B cell (primary cell): Measurements from ENCODE around the gene SLC23A2. TPM values are rescaled to one million over a fixed set of nuclear protein-coding genes. Genes with fewer than 3 reads are reported as not detected.

Experiments
- ATAC-seq: fragments of 200-7000 bp; cut with Tn5 transposase; one replicate; pipeline ENCODE4 v1.10.0; 2021; ENCODE audit warnings: low read depth, mild to moderate bottlenecking, moderate number of reproducible peaks, moderate library complexity
- CTCF ChIA-PET: fragments of 350-600 bp; sonication (Branson Sonifier 250); formaldehyde crosslinking; loops from one replicate; lab custom pipeline; 2021; ENCODE audit warnings: antibody characterized with exemption, inconsistent platforms; lab: Charles Lee
- POLR2A ChIA-PET: fragments of 350-600 bp; sonication (Branson Sonifier 250); formaldehyde crosslinking; loops from one replicate; lab custom pipeline; 2021; ENCODE audit warnings: antibody characterized with exemption; lab: Charles Lee
- DNase-seq: peaks from one replicate; pipeline ENCODE4 v3.0.0; 2013
- H2AFZ ChIP-seq: 2 replicates; pipeline ENCODE4 v1.6.1; 2012; ENCODE audit warnings: mild to moderate bottlenecking, low read depth, low read length; ENCODE audit not compliant: insufficient read depth, poor library complexity, severe bottlenecking
- H3K27ac ChIP-seq, 2 donors: 1 replicate in 1 of 2; 2 replicates in 1 of 2; pipeline ENCODE4 v1.5.1; 2012 to 2013; ENCODE audit warnings: low read length in 2 of 2, mild to moderate bottlenecking in 2 of 2, moderate library complexity in 1 of 2
- H3K27me3 ChIP-seq, 4 experiments: fragments of 200-600 bp in 1 of 4; sonication (generic) in 1 of 4; replicated peaks in 1 of 4; 1 replicate in 2 of 4; 2 replicates in 2 of 4; pipeline versions ENCODE4 v1.6.1 to v1.7.0; 2013 to 2016; ENCODE audit warnings: low read length in 3 of 4, mild to moderate bottlenecking in 2 of 4, mixed read lengths in 1 of 4, moderate library complexity in 1 of 4; ENCODE audit not compliant: insufficient read depth in 4 of 4, control insufficient read depth in 3 of 4; ENCODE audit errors: control extremely low read depth in 1 of 4
- H3K36me3 ChIP-seq, 2 experiments: replicated peaks in 1 of 2; 1 replicate in 1 of 2; 2 replicates in 1 of 2; pipeline versions ENCODE4 v1.6.1 to v1.7.1; 2013; ENCODE audit warnings: low read length in 1 of 2; ENCODE audit not compliant: insufficient read depth in 2 of 2, control insufficient read depth in 1 of 2; ENCODE audit errors: control extremely low read depth in 1 of 2, extremely low read depth in 1 of 2
- H3K4me1 ChIP-seq, 2 donors: fragments of 200-600 bp in 1 of 2; sonication (generic) in 1 of 2; 1 replicate in 1 of 2; 2 replicates in 1 of 2; pipeline versions ENCODE4 v1.5.1 to v1.6.1; 2013 to 2017; ENCODE audit warnings: low read length in 2 of 2; ENCODE audit not compliant: control insufficient read depth in 2 of 2, insufficient read depth in 2 of 2
- H3K4me2 ChIP-seq: replicated peaks from 2 replicates; pipeline ENCODE3; 2012; ENCODE audit warnings: mild to moderate bottlenecking, low read depth, low read length; ENCODE audit not compliant: poor library complexity, severe bottlenecking
- H3K4me3 ChIP-seq, 5 experiments: fragments of 200-600 bp in 1 of 5; sonication (generic) in 1 of 5; 1 replicate in 3 of 5; 2 replicates in 2 of 5; pipeline versions ENCODE4 v1.5.1 to v1.7.0; 2011 to 2016; ENCODE audit warnings: low read length in 4 of 5, mild to moderate bottlenecking in 4 of 5, low read depth in 2 of 5, control low read depth in 1 of 5, moderate library complexity in 1 of 5; ENCODE audit not compliant: insufficient read depth in 1 of 5; ENCODE audit errors: control extremely low read depth in 1 of 5, extremely low read depth in 1 of 5
- H3K79me2 ChIP-seq: fragments of 200-600 bp; sonication (generic); one replicate; pipeline ENCODE4 v1.6.0; 2016; ENCODE audit warnings: low read length; ENCODE audit not compliant: control insufficient read depth, insufficient read depth
- H3K9ac ChIP-seq: fragments of 200-600 bp; sonication (generic); 2 replicates; pipeline ENCODE4 v1.6.1; 2017; ENCODE audit warnings: mild to moderate bottlenecking, low read length, moderate library complexity
- H3K9me3 ChIP-seq, 3 donors: one replicate each; pipeline versions ENCODE4 v1.6.1 to v1.7.1; 2013; ENCODE audit warnings: low read length in 2 of 3; ENCODE audit not compliant: control insufficient read depth in 2 of 3, insufficient read depth in 1 of 3; ENCODE audit errors: control extremely low read depth in 1 of 3
- H4K20me1 ChIP-seq: 2 replicates; pipeline ENCODE4 v1.6.0; 2012; ENCODE audit warnings: mild to moderate bottlenecking, low read length; ENCODE audit not compliant: insufficient read depth, control insufficient read depth, poor library complexity, severe bottlenecking
- H3K27ac Mint-ChIP-seq: one replicate; pipeline ENCODE4 v1.8.0; 2021; ENCODE audit warnings: mixed read lengths
- H3K27me3 Mint-ChIP-seq: one replicate; pipeline ENCODE4 v1.8.0; 2021; ENCODE audit warnings: mixed read lengths
- H3K4me1 Mint-ChIP-seq: one replicate; pipeline ENCODE4 v1.8.0; 2021; ENCODE audit warnings: mixed read lengths
- H3K4me3 Mint-ChIP-seq: one replicate; pipeline ENCODE4 v1.8.0; 2021; ENCODE audit warnings: mixed read lengths
- H3K9me3 Mint-ChIP-seq: one replicate; pipeline ENCODE4 v1.8.0; 2022; ENCODE audit warnings: mixed read lengths; ENCODE audit not compliant: insufficient read depth
- CTCF ChIP-seq: fragments of 200-600 bp; IDR thresholded peaks from one replicate; pipeline ENCODE4 v1.8.0; 2022; ENCODE audit warnings: antibody characterized with exemption, mild to moderate bottlenecking
- EZH2 ChIP-seq: IDR thresholded peaks from 2 replicates; pipeline ENCODE4 v1.6.1; 2012; ENCODE audit warnings: borderline replicate concordance, low read depth, mild to moderate bottlenecking, moderate library complexity, low read length; ENCODE audit not compliant: insufficient read depth, poor library complexity, severe bottlenecking
- WGBS: methylation state at CpG from one replicate; pipeline ENCODE4 v1.1.5; 2013; ENCODE audit warnings: missing lambda C conversion rate; ENCODE audit not compliant: insufficient coverage; 5-methylcytosine and 5-hydroxymethylcytosine counted together
- intact Hi-C: fragments of 100-400 bp; cut with micrococcal nuclease; formaldehyde crosslinking; loops from one replicate; pipeline ENCODE4 v1.10.0; 2022
- polyA plus RNA-seq: library from polyadenylated mRNA; depleted of rRNA; stranded (reverse); fragments of >200 nt; gene quantifications from 2 replicates; pipeline ENCODE4 v1.2.3, GENCODE V29; 2012
- total RNA-seq, 2 donors: library from RNA; stranded (reverse); fragments of 120-200 nt in 1 of 2; gene quantifications; 1 replicate in 1 of 2; 2 replicates in 1 of 2; pipeline versions ENCODE4 v1.2.3 to v1.2.4, GENCODE V29; 2013 to 2022

Gene SLC23A2
- total and polyA plus RNA-seq, 2 donors (not counting 1 experiment from before 2014, with no cell fraction given), result 23.6 to 70.7 TPM

- H3K4me1 ChIP-seq, result peaks cover 0 to 7% of the 10 kb centered on the region in 2 donors
- no peak for DNase-seq
- no peaks in the 10 kb centered on the region for H3K9me3 ChIP-seq
- no peaks in the 10 kb centered on the region for H3K27me3 Mint-ChIP-seq
- intact Hi-C loops, result no loop called here
- POLR2A ChIA-PET, result no interaction called here
- no peaks in the 10 kb centered on the region for H3K27me3 ChIP-seq
- H2AFZ ChIP-seq, result no peak overlapping the region
- no peaks in the 10 kb centered on the region for H4K20me1 ChIP-seq
- H3K9ac ChIP-seq, result no peak overlapping the region
- TF ChIP-seq EZH2, result no peak
- TF ChIP-seq CTCF, result no peak
- H3K4me3 ChIP-seq, result no peak overlapping the region
- peaks cover 0 to 3% of the 10 kb centered on the region in 2 experiments for H3K36me3 ChIP-seq
- no peak overlapping the region for H3K4me3 Mint-ChIP-seq
- peaks cover 21% of the 10 kb centered on the region for H3K4me1 Mint-ChIP-seq
- CTCF ChIA-PET, result no interaction called here
- no peak for ATAC-seq
- no peaks in the 10 kb centered on the region for H3K79me2 ChIP-seq
- 100% methylated on average over 2 of the region's 7 CpGs for WGBS
- H3K27ac ChIP-seq, result no peak overlapping the region
- no peak overlapping the region for H3K27ac Mint-ChIP-seq
- H3K4me2 ChIP-seq, result no peak overlapping the region
- no peaks in the 10 kb centered on the region for H3K9me3 Mint-ChIP-seq
Measured at GRCh38 chr20:4848041-4848440, 153.3 kb downstream of the SLC23A2 start.

- H4K20me1 ChIP-seq, result no peaks in the 10 kb centered on the region
- intact Hi-C loops, result no loop called here
- POLR2A ChIA-PET, result no interaction called here
Measured at GRCh38 chr20:4846821-4847220, 154.5 kb downstream of the SLC23A2 start.

More at GRCh38 chr20:4846821-4847220, 154.5 kb downstream of the SLC23A2 start:
- Histone ChIP-seq H3K36me3 (no peaks in the 10 kb centered on the region), H3K27ac (no peak overlapping the region), H3K4me1 (peaks cover 0 to 7% of the 10 kb centered on the region in 2 donors), H3K9me3 (no peaks in the 10 kb centered on the region), H3K9ac (no peak overlapping the region), H2AFZ (no peak overlapping the region), H3K79me2 (no peaks in the 10 kb centered on the region), H3K27me3 (no peaks in the 10 kb centered on the region), H3K4me3 (no peak overlapping the region), H3K4me2 (no peak overlapping the region)
- no peaks in the 10 kb centered on the region for H3K9me3 Mint-ChIP-seq
- whole genome bisulfite sequencing, result 97% methylated on average over 2 of the region's 2 CpGs
- TF ChIP-seq EZH2, result no peak
- no peak for TF ChIP-seq CTCF
- no peak overlapping the region for H3K4me3 Mint-ChIP-seq
- DNase-seq, result no peak
- ATAC-seq, result no peak
- H3K4me1 Mint-ChIP-seq, result peaks cover 21% of the 10 kb centered on the region
- H3K27ac Mint-ChIP-seq, result no peak overlapping the region
- H3K27me3 Mint-ChIP-seq, result no peaks in the 10 kb centered on the region
- CTCF ChIA-PET, result interaction anchor here (0.7 to 1.0 kb wide), 2 partner anchors 87 to 108 kb away, joined by 4 read pairs; no protein-coding TSS in a partner anchor
